Cortex of kidney (tissue), 1 donor: ENCODE measurements around the gene ENOPH1.
A peak's percentile ranks its signal among the peaks of the same experiment; 100 is the strongest.

Experiments
- DNase-seq: peaks from one replicate; lab custom pipeline; 2025; lab: John Stamatoyannopoulos, UW

Gene ENOPH1

GRCh38 chr4:82428526-82428968 lies 1.8 kb upstream of the ENOPH1 start:
- no peak for DNase-seq

- DNase-seq: peak; percentile 31
Observed at GRCh38 chr4:82428969-82429727, 1.2 kb upstream of the ENOPH1 start.

- no peak for DNase-seq
Observed at GRCh38 chr4:82429728-82430192, 630 bp upstream of the ENOPH1 start.

GRCh38 chr4:82430964-82431745 lies 765 bp downstream of the ENOPH1 start:
- no peak for DNase-seq

GRCh38 chr4:82431831-82432230 lies 1.4 kb downstream of the ENOPH1 start:
- no peak for DNase-seq

- no peak for DNase-seq
Observed at GRCh38 chr4:82432596-82432995, 2.2 kb downstream of the ENOPH1 start.

- no peak for DNase-seq
Observed at GRCh38 chr4:82433791-82434190, 3.4 kb downstream of the ENOPH1 start.

- DNase-seq: no peak
Observed at GRCh38 chr4:82434949-82435348, 4.6 kb downstream of the ENOPH1 start.

- DNase-seq: no peak
Observed at GRCh38 chr4:82436130-82436529, 5.7 kb downstream of the ENOPH1 start.

- no peak for DNase-seq
Observed at GRCh38 chr4:82436780-82437179, 6.4 kb downstream of the ENOPH1 start.

GRCh38 chr4:82437285-82438005 lies 7.1 kb downstream of the ENOPH1 start:
- DNase-seq: no peak

- DNase-seq: no peak
Observed at GRCh38 chr4:82439088-82439487, 8.7 kb downstream of the ENOPH1 start.

- DNase-seq: no peak
Observed at GRCh38 chr4:82447886-82448285, 17.5 kb downstream of the ENOPH1 start.

- no peak for DNase-seq
Observed at GRCh38 chr4:82450966-82451755, 20.8 kb downstream of the ENOPH1 start.

GRCh38 chr4:82452026-82452425 lies 21.6 kb downstream of the ENOPH1 start:
- no peak for DNase-seq

- no peak for DNase-seq
Observed at GRCh38 chr4:82457266-82457665, 26.9 kb downstream of the ENOPH1 start.

- no peak for DNase-seq
Observed at GRCh38 chr4:82458729-82459128, 28.3 kb downstream of the ENOPH1 start.

GRCh38 chr4:82461710-82462109 lies 31.3 kb downstream of the ENOPH1 start:
- no peak for DNase-seq

- DNase-seq: no peak
Observed at GRCh38 chr4:82462415-82462831, 32.0 kb downstream of the ENOPH1 start.

GRCh38 chr4:82463221-82463620 lies 32.8 kb downstream of the ENOPH1 start:
- DNase-seq: no peak

- DNase-seq: no peak
Observed at GRCh38 chr4:82467471-82467870, 37.1 kb downstream of the ENOPH1 start.
